Measurements from ENCODE around the gene MAP3K5. TPM values are rescaled to one million over a fixed set of nuclear protein-coding genes. Genes with fewer than 3 reads are reported as not detected.

The MAP3K5 gene
- total and polyA plus RNA-seq, 9 of the 15 experiments (the other 6 are each of a cell fraction or from before 2014, with no cell fraction given), result 2.2 to 13.0 (median 9.9) TPM

DNA sequence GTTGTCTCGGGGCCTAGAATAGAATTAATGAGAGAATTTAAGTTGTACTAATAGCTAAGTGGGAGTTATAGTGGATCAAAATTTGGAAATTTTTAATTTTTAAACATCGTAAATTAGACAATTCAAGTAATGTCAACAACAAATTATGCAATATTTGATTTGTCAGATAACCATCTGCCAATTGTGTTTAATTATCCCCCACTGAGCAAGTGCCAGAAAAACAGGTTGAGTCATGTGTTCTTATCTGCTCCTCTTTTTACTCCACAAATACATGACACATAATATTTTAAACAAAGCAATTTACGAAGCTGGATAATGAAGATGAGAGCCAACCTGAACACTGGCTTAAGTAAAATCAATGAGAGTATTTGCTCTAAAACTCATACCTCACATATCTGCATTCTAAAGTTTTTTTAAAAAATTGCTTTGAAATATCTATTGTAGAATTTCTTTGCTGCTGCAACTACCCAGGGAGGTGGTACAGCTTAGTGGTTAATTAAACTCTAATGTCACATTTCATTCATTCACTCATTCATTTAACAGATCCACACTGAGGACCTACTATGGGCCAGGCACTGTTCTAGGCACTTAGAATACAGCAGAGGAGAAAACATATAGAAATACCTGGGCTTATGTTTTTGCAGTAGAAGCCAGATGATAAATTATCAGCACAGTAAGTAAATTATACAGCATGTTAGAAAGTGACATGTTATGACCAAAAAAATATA, 184.9 kb downstream of the MAP3K5 start (continued):
- TF ChIP-seq, protein P1, sequence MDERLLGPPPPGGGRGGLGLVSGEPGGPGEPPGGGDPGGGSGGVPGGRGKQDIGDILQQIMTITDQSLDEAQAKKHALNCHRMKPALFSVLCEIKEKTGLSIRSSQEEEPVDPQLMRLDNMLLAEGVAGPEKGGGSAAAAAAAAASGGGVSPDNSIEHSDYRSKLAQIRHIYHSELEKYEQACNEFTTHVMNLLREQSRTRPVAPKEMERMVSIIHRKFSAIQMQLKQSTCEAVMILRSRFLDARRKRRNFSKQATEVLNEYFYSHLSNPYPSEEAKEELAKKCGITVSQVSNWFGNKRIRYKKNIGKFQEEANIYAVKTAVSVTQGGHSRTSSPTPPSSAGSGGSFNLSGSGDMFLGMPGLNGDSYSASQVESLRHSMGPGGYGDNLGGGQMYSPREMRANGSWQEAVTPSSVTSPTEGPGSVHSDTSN (CRISPR knock-in tag; IDR thresholded peaks at IDR 0.05; ENCODE audit: low read depth), result no peak
- TF ChIP-seq, protein P1 (tag; conservative IDR thresholded peaks at IDR 0.05; ENCODE audit: low read depth), result 0 out of 2 replicates have a peak, but pooled peaks have one; percentile 27
- TF ChIP-seq ARID1B (IDR thresholded peaks at IDR 0.05), result peak; percentile 65
- TF ChIP-seq FOSL1 (tag; conservative IDR thresholded peaks at IDR 0.05), result peak; percentile 94
- peak; percentile 47; the same call in 1 of the 2 replicates for TF ChIP-seq DPF2 (IDR thresholded peaks at IDR 0.05)

DNA sequence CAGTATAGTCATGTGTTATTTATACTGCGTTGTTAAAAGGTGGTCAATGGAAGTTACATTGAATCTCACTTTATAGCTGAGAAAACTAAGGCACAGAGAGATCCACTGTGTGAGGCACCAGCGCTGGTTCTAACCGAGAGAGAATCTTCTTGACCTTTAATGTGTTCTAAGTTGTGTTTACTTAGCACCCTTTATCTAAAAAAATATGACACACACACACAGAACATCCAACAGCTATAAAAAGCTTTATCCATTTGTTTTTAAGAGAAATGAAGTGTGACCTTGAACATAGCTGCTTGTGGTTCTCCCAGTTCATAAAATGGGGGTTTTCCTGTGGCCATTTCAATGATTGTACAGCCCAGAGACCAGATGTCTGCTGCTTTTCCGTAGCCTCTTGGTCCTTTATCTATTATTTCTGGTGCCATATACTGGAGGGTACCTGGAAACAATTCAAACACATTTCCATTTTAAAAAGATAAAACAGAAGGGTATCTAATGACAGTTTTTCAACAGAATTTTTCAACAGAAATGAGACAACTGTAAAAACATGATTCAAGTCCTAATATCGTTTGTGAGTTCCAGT, 187.3 kb downstream of the MAP3K5 start:
- FAIRE-seq (no peak), DNase-seq (ENCODE audit: extremely low read depth in 1 of 4, low spot score in 3 of 4) (no peak), ATAC-seq (no peak)
- no peak for TF ChIP-seq ZBED1 (IDR thresholded peaks at IDR 0.05)
- TF ChIP-seq ZNF347 (CRISPR knock-in tag; IDR thresholded peaks at IDR 0.05; ENCODE audit: low read depth), result no peak
- TF ChIP-seq CCAR2 (IDR thresholded peaks at IDR 0.05; ENCODE audit: low read depth, low read length), result no peak
- TF ChIP-seq ID3 (CRISPR knock-in tag; IDR thresholded peaks at IDR 0.05), result no peak
- peak; percentile 98 for TF ChIP-seq ID3 (tag; IDR thresholded peaks at IDR 0.05)
- no peak for TF ChIP-seq BDP1 (IDR thresholded peaks at IDR 0.05; ENCODE audit: insufficient read depth, insufficient read length)
- no peak for TF ChIP-seq ZBTB9 (CRISPR knock-in tag; IDR thresholded peaks at IDR 0.05)
- no peak for TF ChIP-seq SAP30 (IDR thresholded peaks at IDR 0.05; ENCODE audit: borderline replicate concordance, insufficient read depth, low read depth, low read length, poor library complexity, severe bottlenecking)
- no peak for TF ChIP-seq FOXP1 (CRISPR knock-in tag; IDR thresholded peaks at IDR 0.05)
- in situ Hi-C loops (cut with MboI), result no loop called here
- no peak overlapping the region for H3K27ac ChIP-seq (ENCODE audit: extremely low read depth, low read depth, low read length)
- ChIA-PET CTCF (ENCODE audit: low intra/inter-chr PET ratio) (no interaction called here), POLR2A (no interaction called here)
- no peak overlapping the region for H3K9ac ChIP-seq (ENCODE audit: insufficient read depth in 1 of 2, low read depth in 2 of 2, low read length in 2 of 2)
- 31% methylated on average over 5 of the region's 5 CpGs for WGBS (ENCODE audit: insufficient coverage, low coverage, missing lambda C conversion rate)
- intact Hi-C loops (cut with micrococcal nuclease), result no loop called here
- H3K4me2 ChIP-seq (ENCODE audit: insufficient read depth, low read length), result no peak overlapping the region
- no peaks in the 10 kb centered on the region for H3K27me3 ChIP-seq (ENCODE audit: control insufficient read depth in 2 of 2, insufficient read depth in 2 of 2, low read length in 2 of 2)
- no peaks in the 10 kb centered on the region for H3K9me1 ChIP-seq (ENCODE audit: control insufficient read depth, insufficient read depth, low read length)
- no peak overlapping the region for H3K4me3 ChIP-seq
- BruUV-seq (replicated peaks), result no TSS peak
- no peaks in the 10 kb centered on the region for H4K20me1 ChIP-seq (replicated peaks; ENCODE audit: control insufficient read depth, insufficient read depth, low read length)
- H2AFZ ChIP-seq (ENCODE audit: low read depth, low read length), result no peak overlapping the region
- H3K4me1 ChIP-seq (replicated peaks in 1 of 2; ENCODE audit: control insufficient read depth in 2 of 2, insufficient read depth in 2 of 2, low read length in 2 of 2), result peaks cover 5 to 29% of the 10 kb centered on the region in 2 experiments
- no peaks in the 10 kb centered on the region for H3K9me3 ChIP-seq (replicated peaks; ENCODE audit: control insufficient read depth, insufficient read depth, low read depth, low read length)
- H3K36me3 ChIP-seq (ENCODE audit: control insufficient read depth, insufficient read depth, low read length), result peaks cover 23% of the 10 kb centered on the region; the same call in 2 of the 3 replicates
- no peaks in the 10 kb centered on the region for H3K79me2 ChIP-seq (ENCODE audit: control insufficient read depth, insufficient read depth, low read length)
